ENCODE results near the gene GRM4. TPM values are rescaled to one million over a fixed set of nuclear protein-coding genes. Genes with fewer than 3 reads are reported as not detected.

Gene GRM4
- total RNA-seq, 1 experiment from 2014 or later = 5.6 TPM

- Histone ChIP-seq H3K79me2 (ENCODE audit: insufficient read depth, low read length) (no peaks in the 10 kb centered on the region), H3K14ac (ENCODE audit: insufficient read depth, low read length) (no peak overlapping the region; the same call in 1 of the 2 replicates), H4K20me1 (ENCODE audit: control insufficient read depth, insufficient read depth, insufficient read length) (peaks cover 2% of the 10 kb centered on the region), H3K9ac (ENCODE audit: extremely low read depth, insufficient read length, low read length) (no peak overlapping the region), H3K79me1 (ENCODE audit: insufficient read depth, low read depth, low read length, poor library complexity, severe bottlenecking) (no peaks in the 10 kb centered on the region), H3K9me3 (ENCODE audit: control insufficient read depth, low read depth, low read length) (no peaks in the 10 kb centered on the region), H4K8ac (replicated peaks; ENCODE audit: insufficient read length, low read depth, low read length) (no peak overlapping the region), H3K4me2 (ENCODE audit: insufficient read depth, insufficient read length, low read length) (no peak overlapping the region), H3K27ac (ENCODE audit: insufficient read length, low read depth, low read length) (no peak overlapping the region), H4K5ac (ENCODE audit: insufficient read length, low read depth, low read length) (no peak overlapping the region), H3K23me2 (ENCODE audit: insufficient read length, low read depth, low read length, poor library complexity, severe bottlenecking) (no peaks in the 10 kb centered on the region), H3T11ph (ENCODE audit: low read length) (no peak overlapping the region), H2AFZ (ENCODE audit: low read length) (no peak overlapping the region), H2BK15ac (ENCODE audit: low read depth, low read length) (no peak overlapping the region), H3K4ac (ENCODE audit: low read depth, low read length) (no peak overlapping the region), H2BK5ac (ENCODE audit: insufficient read length, low read length) (no peak overlapping the region), H2AK5ac (ENCODE audit: insufficient read length, low read length) (no peak overlapping the region), H3K56ac (ENCODE audit: insufficient read length, low read depth, low read length) (no peak overlapping the region), H3K18ac (ENCODE audit: insufficient read length, low read depth, low read length) (no peak overlapping the region), H4K91ac (ENCODE audit: insufficient read length, low read depth, low read length) (no peak overlapping the region), H2BK20ac (ENCODE audit: low read depth, low read length, poor library complexity, severe bottlenecking) (no peak overlapping the region), H3K23ac (ENCODE audit: insufficient read length, low read depth, low read length) (no peak overlapping the region), H2BK12ac (ENCODE audit: insufficient read length, low read depth, low read length) (no peak overlapping the region), H3K4me1 (ENCODE audit: insufficient read depth, low read length) (no peaks in the 10 kb centered on the region; the same call in 1 of the 2 replicates), H3K27me3 (ENCODE audit: insufficient read depth, low read length) (no peaks in the 10 kb centered on the region), H2BK120ac (ENCODE audit: low read depth, low read length, poor library complexity, severe bottlenecking) (no peak overlapping the region)
- H3K36me3 Mint-ChIP-seq (ENCODE audit: insufficient read depth in 1 of 3, low read depth in 3 of 3) = no peaks in the 10 kb centered on the region; a peak in 1 of 7 replicates
- WGBS (ENCODE audit: extremely low coverage, insufficient read length, low lambda C conversion rate) = no CpG with 5 or more reads among the region's 10 CpGs
- no peak for TF ChIP-seq CTCF (conservative IDR thresholded peaks at IDR 0.05)
- H3K27me3 Mint-ChIP-seq (ENCODE audit: low read depth) = no peaks in the 10 kb centered on the region; the same call in 1 of the 2 replicates
- H3K4me1 Mint-ChIP-seq = peaks cover 39 to 60% of the 10 kb centered on the region in 2 experiments
- H3K4me3 Mint-ChIP-seq = peak overlapping the region in 1 of 2 experiments; percentile 6; a peak in 2 of 5 replicates
- H3K9me3 Mint-ChIP-seq = no peaks in the 10 kb centered on the region
- H3K27ac Mint-ChIP-seq = 0 out of 7 replicates have a peak overlapping the region, but pooled peaks of 1 of the 3 experiments have one; percentile 3
- no peak for DNase-seq
Observed at GRCh38 chr6:34095741-34096140, 50.1 kb downstream of the GRM4 start.

Data from H9 (cell line).